Measurements from ENCODE around the gene FHOD3. TPM values are rescaled to one million over a fixed set of nuclear protein-coding genes. Genes with fewer than 3 reads are reported as not detected.

The FHOD3 gene
- total and polyA plus RNA-seq, 2 of the 13 experiments (the other 11 are each of a cell fraction or from before 2014, with no cell fraction given) = 0.07 TPM; not detected in 1

DNA sequence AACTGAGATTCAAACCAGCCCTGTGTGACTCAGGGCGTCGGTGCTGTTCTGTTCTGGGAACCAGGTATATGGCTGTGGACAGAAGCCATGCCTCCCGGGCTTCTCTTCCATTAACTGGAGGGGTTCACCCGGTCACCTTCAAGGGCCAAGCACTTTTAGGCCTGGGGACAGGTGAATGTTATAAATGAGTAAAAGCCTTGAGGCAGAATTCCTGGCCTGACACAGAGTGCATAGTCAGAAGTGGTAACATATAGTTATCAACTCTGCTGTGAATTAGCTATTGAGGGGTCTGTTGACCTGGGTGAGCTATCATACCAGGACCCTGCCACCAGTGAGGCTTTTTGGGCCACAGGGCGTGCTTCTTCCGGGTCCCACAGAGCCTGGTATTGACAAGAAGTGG lies 2.7 kb downstream of the FHOD3 start:
- ATAC-seq (no peak), FAIRE-seq (no peak), DNase-seq (ENCODE audit: low spot score) (no peak)
- Histone ChIP-seq H3K27me3 (ENCODE audit: control insufficient read depth in 1 of 2, insufficient read depth in 2 of 2, low read length in 2 of 2) (peaks cover 0 to 39% of the 10 kb centered on the region in 2 experiments; a peak in 4 of 5 replicates), H3K27ac (ENCODE audit: extremely low read length, insufficient read depth, low read length) (no peak overlapping the region), H3K79me2 (ENCODE audit: insufficient read depth, low read length) (no peaks in the 10 kb centered on the region), H3K4me2 (ENCODE audit: low read depth, low read length) (no peak overlapping the region), H3K4me3 (replicated peaks in 1 of 3; ENCODE audit: insufficient read depth in 1 of 3, low read depth in 2 of 3, low read length in 3 of 3) (no peak overlapping the region), H3K9ac (ENCODE audit: insufficient read depth, low read depth, low read length) (no peak overlapping the region), H3K4me1 (ENCODE audit: insufficient read depth, low read length) (peaks cover 9% of the 10 kb centered on the region; the same call in 1 of the 2 replicates), H3K9me3 (ENCODE audit: low read length) (no peaks in the 10 kb centered on the region), H2AFZ (ENCODE audit: low read length) (no peak overlapping the region), H4K20me1 (ENCODE audit: insufficient read depth, low read length) (no peaks in the 10 kb centered on the region), H3K36me3 (replicated peaks in 1 of 2; ENCODE audit: control insufficient read depth in 1 of 2, insufficient read depth in 2 of 2, low read length in 2 of 2) (no peaks in the 10 kb centered on the region)
- intact Hi-C loops (cut with micrococcal nuclease; ENCODE audit: unreplicated experiment) = no loop called here
- in situ Hi-C loops (cut with HindIII; ENCODE audit: extremely low pct_ligation_motif_present, low pct_unique_long_range_greater_than_20kb) = no loop called here
- POLR2A ChIA-PET = no interaction called here
- CTCF ChIA-PET (ENCODE audit: low intra/inter-chr PET ratio, low total read pairs) = no interaction called here
- no TSS peak for BruUV-seq (replicated peaks)
- 21% methylated on average over 4 of the region's 6 CpGs for WGBS (ENCODE audit: low lambda C conversion rate)
- TF ChIP-seq, protein P1, sequence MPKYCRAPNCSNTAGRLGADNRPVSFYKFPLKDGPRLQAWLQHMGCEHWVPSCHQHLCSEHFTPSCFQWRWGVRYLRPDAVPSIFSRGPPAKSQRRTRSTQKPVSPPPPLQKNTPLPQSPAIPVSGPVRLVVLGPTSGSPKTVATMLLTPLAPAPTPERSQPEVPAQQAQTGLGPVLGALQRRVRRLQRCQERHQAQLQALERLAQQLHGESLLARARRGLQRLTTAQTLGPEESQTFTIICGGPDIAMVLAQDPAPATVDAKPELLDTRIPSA (CRISPR knock-in tag; IDR thresholded peaks at IDR 0.05; ENCODE audit: borderline replicate concordance) = no peak
- TF ChIP-seq RFX5 (IDR thresholded peaks at IDR 0.05; ENCODE audit: low read depth, low read length) = no peak
- no peak for TF ChIP-seq SAFB2 (CRISPR knock-in tag; IDR thresholded peaks at IDR 0.05; ENCODE audit: borderline replicate concordance, low read depth)
- no peak for TF ChIP-seq HDAC2 (CRISPR knock-in tag; IDR thresholded peaks at IDR 0.05)
- TF ChIP-seq ZNF460 (CRISPR knock-in tag; IDR thresholded peaks at IDR 0.05; ENCODE audit: borderline replicate concordance) = no peak
- no peak for TF ChIP-seq ZNF24 (IDR thresholded peaks at IDR 0.05)
- no peak for TF ChIP-seq ETV5 (CRISPR knock-in tag; IDR thresholded peaks at IDR 0.05; ENCODE audit: borderline replicate concordance)
- TF ChIP-seq ZKSCAN1 (IDR thresholded peaks at IDR 0.05; ENCODE audit: low read length) = no peak
- no peak for TF ChIP-seq KDM3A (CRISPR knock-in tag; IDR thresholded peaks at IDR 0.05; ENCODE audit: low read depth)
- no peak for TF ChIP-seq RARG (CRISPR knock-in tag; IDR thresholded peaks at IDR 0.05; ENCODE audit: low read depth)
- TF ChIP-seq ZNF841 (CRISPR knock-in tag; IDR thresholded peaks at IDR 0.05; ENCODE audit: borderline replicate concordance) = no peak
- TF ChIP-seq, protein P2, sequence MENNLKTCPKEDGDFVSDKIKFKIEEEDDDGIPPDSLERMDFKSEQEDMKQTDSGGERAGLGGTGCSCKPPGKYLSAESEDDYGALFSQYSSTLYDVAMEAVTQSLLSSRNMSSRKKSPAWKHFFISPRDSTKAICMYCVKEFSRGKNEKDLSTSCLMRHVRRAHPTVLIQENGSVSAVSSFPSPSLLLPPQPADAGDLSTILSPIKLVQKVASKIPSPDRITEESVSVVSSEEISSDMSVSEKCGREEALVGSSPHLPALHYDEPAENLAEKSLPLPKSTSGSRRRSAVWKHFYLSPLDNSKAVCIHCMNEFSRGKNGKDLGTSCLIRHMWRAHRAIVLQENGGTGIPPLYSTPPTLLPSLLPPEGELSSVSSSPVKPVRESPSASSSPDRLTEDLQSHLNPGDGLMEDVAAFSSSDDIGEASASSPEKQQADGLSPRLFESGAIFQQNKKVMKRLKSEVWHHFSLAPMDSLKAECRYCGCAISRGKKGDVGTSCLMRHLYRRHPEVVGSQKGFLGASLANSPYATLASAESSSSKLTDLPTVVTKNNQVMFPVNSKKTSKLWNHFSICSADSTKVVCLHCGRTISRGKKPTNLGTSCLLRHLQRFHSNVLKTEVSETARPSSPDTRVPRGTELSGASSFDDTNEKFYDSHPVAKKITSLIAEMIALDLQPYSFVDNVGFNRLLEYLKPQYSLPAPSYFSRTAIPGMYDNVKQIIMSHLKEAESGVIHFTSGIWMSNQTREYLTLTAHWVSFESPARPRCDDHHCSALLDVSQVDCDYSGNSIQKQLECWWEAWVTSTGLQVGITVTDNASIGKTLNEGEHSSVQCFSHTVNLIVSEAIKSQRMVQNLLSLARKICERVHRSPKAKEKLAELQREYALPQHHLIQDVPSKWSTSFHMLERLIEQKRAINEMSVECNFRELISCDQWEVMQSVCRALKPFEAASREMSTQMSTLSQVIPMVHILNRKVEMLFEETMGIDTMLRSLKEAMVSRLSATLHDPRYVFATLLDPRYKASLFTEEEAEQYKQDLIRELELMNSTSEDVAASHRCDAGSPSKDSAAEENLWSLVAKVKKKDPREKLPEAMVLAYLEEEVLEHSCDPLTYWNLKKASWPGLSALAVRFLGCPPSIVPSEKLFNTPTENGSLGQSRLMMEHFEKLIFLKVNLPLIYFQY (CRISPR knock-in tag; IDR thresholded peaks at IDR 0.05; ENCODE audit: borderline replicate concordance) = no peak
- no peak for TF ChIP-seq JARID2 (CRISPR knock-in tag; IDR thresholded peaks at IDR 0.05; ENCODE audit: insufficient replicate concordance)
- no peak for TF ChIP-seq NCOR1 (IDR thresholded peaks at IDR 0.05; ENCODE audit: borderline replicate concordance, low read length)
- TF ChIP-seq TGIF2 (CRISPR knock-in tag; IDR thresholded peaks at IDR 0.05) = no peak
- no peak for TF ChIP-seq TEAD2 (CRISPR knock-in tag; IDR thresholded peaks at IDR 0.05)
- TF ChIP-seq SUZ12 (IDR thresholded peaks at IDR 0.05; ENCODE audit: low read depth, low read length) = no peak
- no peak for TF ChIP-seq BCL6 (CRISPR knock-in tag; IDR thresholded peaks at IDR 0.05)
- TF ChIP-seq, protein P3, sequence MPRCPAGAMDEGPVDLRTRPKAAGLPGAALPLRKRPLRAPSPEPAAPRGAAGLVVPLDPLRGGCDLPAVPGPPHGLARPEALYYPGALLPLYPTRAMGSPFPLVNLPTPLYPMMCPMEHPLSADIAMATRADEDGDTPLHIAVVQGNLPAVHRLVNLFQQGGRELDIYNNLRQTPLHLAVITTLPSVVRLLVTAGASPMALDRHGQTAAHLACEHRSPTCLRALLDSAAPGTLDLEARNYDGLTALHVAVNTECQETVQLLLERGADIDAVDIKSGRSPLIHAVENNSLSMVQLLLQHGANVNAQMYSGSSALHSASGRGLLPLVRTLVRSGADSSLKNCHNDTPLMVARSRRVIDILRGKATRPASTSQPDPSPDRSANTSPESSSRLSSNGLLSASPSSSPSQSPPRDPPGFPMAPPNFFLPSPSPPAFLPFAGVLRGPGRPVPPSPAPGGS (CRISPR knock-in tag; IDR thresholded peaks at IDR 0.05) = no peak

All from HepG2 (cell line).